ENCODE data around the gene UBE3B.

GRCh38 chr12:109495012-109495411 lies 17.6 kb downstream of the UBE3B start:
- TF ChIP-seq POLR2A (IDR thresholded peaks at IDR 0.05) (no peak), CTCF (IDR thresholded peaks at IDR 0.05) (no peak)
